ENCODE measurements around the gene WDR86.

Gene WDR86

DNA sequence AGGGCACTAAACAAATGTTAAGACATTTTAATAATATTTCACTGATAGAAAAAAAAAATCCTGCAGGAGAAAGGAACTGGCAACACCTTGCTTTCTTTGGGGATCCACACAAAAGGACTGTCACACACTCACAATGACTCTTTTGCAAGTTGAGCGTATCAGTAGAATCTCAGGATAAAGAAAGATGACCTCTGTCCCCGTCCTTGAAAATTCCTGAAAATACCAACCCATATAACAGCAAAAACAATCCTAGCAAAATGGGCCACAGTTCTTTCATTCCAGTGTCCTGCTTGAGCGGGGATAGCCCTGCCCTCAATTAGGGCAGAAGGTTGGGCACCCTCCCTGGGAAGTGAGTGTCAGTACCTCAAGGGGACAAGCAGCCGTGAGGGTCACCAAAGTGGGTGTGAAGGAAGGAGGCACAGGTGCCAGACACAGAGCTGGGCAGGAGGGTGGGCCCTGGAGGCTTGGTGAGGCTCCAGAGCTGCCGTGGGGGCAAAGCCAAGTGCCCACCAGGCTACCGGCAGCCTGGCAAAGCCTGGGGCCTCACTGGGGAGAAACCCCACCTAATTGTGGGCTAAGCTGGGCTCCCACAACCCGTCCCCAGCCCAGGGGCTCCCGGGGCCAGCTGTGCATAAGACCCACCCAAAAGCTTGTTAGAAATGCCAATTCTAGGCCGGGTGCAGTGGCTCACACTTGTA is 2.8 kb downstream of the WDR86 start:
- H3K4me1 ChIP-seq: no peaks in the 10 kb centered on the region
- peaks cover 38% of the 10 kb centered on the region for H3K27me3 ChIP-seq
- TF ChIP-seq, protein P1, sequence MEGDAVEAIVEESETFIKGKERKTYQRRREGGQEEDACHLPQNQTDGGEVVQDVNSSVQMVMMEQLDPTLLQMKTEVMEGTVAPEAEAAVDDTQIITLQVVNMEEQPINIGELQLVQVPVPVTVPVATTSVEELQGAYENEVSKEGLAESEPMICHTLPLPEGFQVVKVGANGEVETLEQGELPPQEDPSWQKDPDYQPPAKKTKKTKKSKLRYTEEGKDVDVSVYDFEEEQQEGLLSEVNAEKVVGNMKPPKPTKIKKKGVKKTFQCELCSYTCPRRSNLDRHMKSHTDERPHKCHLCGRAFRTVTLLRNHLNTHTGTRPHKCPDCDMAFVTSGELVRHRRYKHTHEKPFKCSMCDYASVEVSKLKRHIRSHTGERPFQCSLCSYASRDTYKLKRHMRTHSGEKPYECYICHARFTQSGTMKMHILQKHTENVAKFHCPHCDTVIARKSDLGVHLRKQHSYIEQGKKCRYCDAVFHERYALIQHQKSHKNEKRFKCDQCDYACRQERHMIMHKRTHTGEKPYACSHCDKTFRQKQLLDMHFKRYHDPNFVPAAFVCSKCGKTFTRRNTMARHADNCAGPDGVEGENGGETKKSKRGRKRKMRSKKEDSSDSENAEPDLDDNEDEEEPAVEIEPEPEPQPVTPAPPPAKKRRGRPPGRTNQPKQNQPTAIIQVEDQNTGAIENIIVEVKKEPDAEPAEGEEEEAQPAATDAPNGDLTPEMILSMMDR (IDR thresholded peaks at IDR 0.05; ENCODE audit: low read depth, low read length): no peak
- no peaks in the 10 kb centered on the region for H3K9me3 ChIP-seq
- DNase-seq: no peak
- H3K36me3 ChIP-seq: no peaks in the 10 kb centered on the region
- no peak overlapping the region for H3K4me3 ChIP-seq (ENCODE audit: low read depth, low read length)

DNA sequence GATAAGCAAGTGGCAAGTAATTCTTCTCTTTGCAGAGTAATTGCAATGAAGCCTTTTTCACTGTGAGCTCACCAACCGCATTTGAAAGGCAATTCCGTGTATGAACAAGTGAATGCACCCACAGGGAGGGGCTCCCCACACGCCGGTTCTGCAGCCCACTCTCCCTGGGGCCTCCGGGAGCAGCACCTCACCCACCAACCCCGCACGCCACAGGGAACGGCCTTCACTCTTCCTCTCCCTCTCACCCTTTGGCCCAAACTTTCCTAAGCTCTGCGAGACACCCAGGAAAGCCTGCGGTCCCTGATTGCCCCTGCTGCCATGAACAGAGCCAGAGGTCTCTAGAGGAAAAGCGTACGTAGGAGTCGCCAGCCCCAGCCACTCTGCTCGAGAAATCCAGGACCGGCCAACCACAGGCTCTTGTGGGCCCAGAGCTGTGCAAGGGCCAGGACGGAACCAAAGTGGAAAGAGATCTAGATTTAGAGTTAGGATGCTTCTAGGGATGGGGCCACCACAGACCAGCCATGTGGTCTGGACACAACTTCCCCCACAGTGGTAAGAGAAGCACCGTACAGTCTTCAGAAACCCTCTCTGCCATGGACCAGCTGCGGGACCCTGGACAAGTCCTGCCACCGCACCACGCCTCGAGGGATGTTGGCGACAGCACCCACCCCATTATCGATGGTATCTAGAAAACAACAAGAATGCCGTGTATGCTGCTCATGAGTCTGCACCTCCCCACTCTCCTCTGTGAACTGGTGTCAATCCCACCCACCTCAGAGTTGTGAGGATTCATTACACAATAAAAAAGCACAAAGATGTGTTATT is 3.6 kb downstream of the WDR86 start:
- Histone ChIP-seq H3K36me3 (no peaks in the 10 kb centered on the region), H3K27me3 (peaks cover 31% of the 10 kb centered on the region), H3K4me3 (ENCODE audit: low read depth, low read length) (no peak overlapping the region), H3K9me3 (no peaks in the 10 kb centered on the region; the same call in 1 of the 2 replicates), H3K4me1 (no peaks in the 10 kb centered on the region)
- TF ChIP-seq, protein P1 (IDR thresholded peaks at IDR 0.05; ENCODE audit: low read depth, low read length): no peak
- no peak for DNase-seq

DNA sequence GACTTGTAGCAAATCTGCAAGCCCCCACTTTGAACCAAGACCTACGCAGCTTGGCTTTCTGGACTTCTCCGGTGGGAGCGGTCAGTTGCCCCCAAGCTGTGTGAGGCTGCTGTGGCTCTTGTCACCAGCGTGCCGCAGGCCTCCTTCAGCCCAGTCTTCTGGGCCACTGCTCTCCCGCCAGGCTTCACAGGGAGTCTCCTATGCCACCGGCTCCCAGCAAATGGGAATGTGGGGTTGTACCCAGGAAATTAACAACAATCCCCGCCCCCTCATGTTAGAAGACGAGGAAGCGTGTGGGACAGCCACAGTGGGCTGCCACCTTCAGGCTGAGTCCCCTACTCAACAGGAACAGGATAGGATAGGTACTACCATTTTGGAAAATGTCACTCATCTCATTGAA is 4.2 kb downstream of the WDR86 start:
- H3K4me3 ChIP-seq (ENCODE audit: low read depth, low read length): no peak overlapping the region
- peaks cover 24% of the 10 kb centered on the region for H3K27me3 ChIP-seq
- H3K9me3 ChIP-seq: no peaks in the 10 kb centered on the region; the same call in 1 of the 2 replicates
- TF ChIP-seq, protein P1 (IDR thresholded peaks at IDR 0.05; ENCODE audit: low read depth, low read length): no peak
- H3K4me1 ChIP-seq: no peaks in the 10 kb centered on the region
- DNase-seq: no peak
- no peaks in the 10 kb centered on the region for H3K36me3 ChIP-seq

DNA sequence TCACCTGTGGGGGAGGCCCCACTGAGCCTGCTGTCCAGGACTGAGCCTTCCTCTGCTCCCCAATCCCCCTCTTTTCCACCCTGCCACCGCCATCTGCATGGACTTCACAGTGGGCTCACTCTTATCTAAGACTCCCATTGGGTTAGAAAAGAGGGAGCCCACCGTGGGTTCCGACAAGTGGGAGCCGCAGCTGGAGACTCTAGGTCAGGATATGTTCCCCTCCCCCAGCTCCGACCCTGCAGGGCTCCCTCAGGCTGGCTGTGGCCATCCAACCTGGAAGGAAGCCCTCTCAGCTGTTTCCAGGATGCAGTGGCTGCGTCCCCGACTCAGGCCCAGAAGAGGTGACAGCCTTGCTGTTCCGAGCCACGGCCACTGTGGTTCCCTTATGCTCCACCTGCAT is 4.8 kb downstream of the WDR86 start:
- TF ChIP-seq, protein P1 (IDR thresholded peaks at IDR 0.05; ENCODE audit: low read depth, low read length): no peak
- H3K36me3 ChIP-seq: no peaks in the 10 kb centered on the region
- no peak for DNase-seq
- H3K27me3 ChIP-seq: peaks cover 19% of the 10 kb centered on the region
- no peaks in the 10 kb centered on the region for H3K4me1 ChIP-seq
- no peaks in the 10 kb centered on the region; the same call in 1 of the 2 replicates for H3K9me3 ChIP-seq
- H3K4me3 ChIP-seq (ENCODE audit: low read depth, low read length): no peak overlapping the region

DNA sequence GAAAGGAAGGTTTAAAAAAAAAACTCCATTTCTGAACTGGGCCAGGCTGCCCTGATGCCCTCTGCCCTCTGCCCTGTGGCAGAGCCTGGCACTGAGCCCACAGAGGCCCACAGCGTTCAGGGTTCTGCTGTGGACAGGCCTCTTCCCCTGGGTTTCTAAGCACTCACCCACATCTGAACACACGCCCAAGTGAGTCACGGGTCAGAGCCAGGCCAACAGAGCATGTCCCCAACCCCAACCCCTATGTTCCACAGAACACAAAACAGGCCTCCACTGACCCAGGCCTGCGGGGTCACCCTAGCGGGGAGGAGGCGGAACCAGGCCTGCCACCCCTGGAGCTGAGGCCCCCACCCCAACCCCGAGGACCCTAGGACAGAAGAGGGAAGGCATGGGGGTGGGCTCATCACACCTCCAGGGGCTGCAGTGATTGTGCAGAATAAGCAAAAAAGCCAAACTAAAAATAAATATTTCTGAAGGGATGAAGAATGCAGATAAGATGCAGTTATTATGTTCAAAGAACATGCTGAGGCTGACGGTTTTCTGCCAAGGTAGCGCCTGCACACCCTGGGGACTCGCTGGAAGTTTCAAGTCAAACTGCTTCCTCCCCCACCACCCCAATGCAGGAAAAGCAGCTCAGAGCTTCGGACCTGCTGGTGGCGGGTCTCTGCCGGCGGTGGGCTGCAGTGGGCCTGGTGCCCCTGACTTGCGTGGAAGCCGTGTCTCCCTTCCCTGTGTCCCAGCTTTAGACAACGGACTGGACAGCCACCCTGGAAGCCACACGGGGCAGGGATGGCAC is 5.4 kb downstream of the WDR86 start:
- Histone ChIP-seq H3K27me3 (peaks cover 12% of the 10 kb centered on the region), H3K4me1 (no peaks in the 10 kb centered on the region), H3K36me3 (no peaks in the 10 kb centered on the region), H3K9me3 (no peaks in the 10 kb centered on the region; the same call in 1 of the 2 replicates), H3K4me3 (ENCODE audit: low read depth, low read length) (no peak overlapping the region)
- no peak for DNase-seq
- TF ChIP-seq, protein P1 (IDR thresholded peaks at IDR 0.05; ENCODE audit: low read depth, low read length): no peak

Measured in BE2C (cell line).